Osteocyte (in vitro differentiated cells): ENCODE data around the gene RBM4. TPM values are rescaled to one million over a fixed set of nuclear protein-coding genes. Genes with fewer than 3 reads are reported as not detected.

ENCODE experiments used
- DNase-seq: peaks from one replicate; pipeline ENCODE4 v3.0.0; 2021; ENCODE audit warnings: mixed read lengths; ENCODE audit not compliant: unreplicated experiment; ENCODE audit errors: extremely low spot score
- H3K27ac Mint-ChIP-seq: one replicate; pipeline ENCODE4 v1.8.0; 2021; ENCODE audit warnings: mild to moderate bottlenecking, mixed read lengths; ENCODE audit not compliant: unreplicated experiment
- H3K27me3 Mint-ChIP-seq: one replicate; pipeline ENCODE4 v1.8.0; 2021; ENCODE audit warnings: mixed read lengths; ENCODE audit not compliant: unreplicated experiment
- H3K36me3 Mint-ChIP-seq: one replicate; pipeline ENCODE4 v1.8.0; 2021; ENCODE audit warnings: mixed read lengths; ENCODE audit not compliant: unreplicated experiment
- H3K4me1 Mint-ChIP-seq: one replicate; pipeline ENCODE4 v1.8.0; 2021; ENCODE audit warnings: mixed read lengths; ENCODE audit not compliant: unreplicated experiment
- H3K4me3 Mint-ChIP-seq: one replicate; pipeline ENCODE4 v1.8.0; 2021; ENCODE audit warnings: mild to moderate bottlenecking, moderate library complexity, mixed read lengths; ENCODE audit not compliant: unreplicated experiment
- H3K9me3 Mint-ChIP-seq: one replicate; pipeline ENCODE4 v1.8.0; 2021; ENCODE audit warnings: mixed read lengths; ENCODE audit not compliant: unreplicated experiment
- total RNA-seq: library from RNA; stranded (reverse); gene quantifications from 2 replicates; pipeline ENCODE4 v1.2.1, GENCODE V29; 2021
- TF ChIP-seq, protein P1 (sequence below): fragments of 200-600 bp; sonication (generic); IDR thresholded peaks from 2 replicates; pipeline ENCODE4 v1.5.0; 2021; ENCODE audit warnings: antibody characterized with exemption, mild to moderate bottlenecking, moderate library complexity

Gene RBM4
- total RNA-seq, 1 donor from 2014 or later = 158 TPM

DNA sequence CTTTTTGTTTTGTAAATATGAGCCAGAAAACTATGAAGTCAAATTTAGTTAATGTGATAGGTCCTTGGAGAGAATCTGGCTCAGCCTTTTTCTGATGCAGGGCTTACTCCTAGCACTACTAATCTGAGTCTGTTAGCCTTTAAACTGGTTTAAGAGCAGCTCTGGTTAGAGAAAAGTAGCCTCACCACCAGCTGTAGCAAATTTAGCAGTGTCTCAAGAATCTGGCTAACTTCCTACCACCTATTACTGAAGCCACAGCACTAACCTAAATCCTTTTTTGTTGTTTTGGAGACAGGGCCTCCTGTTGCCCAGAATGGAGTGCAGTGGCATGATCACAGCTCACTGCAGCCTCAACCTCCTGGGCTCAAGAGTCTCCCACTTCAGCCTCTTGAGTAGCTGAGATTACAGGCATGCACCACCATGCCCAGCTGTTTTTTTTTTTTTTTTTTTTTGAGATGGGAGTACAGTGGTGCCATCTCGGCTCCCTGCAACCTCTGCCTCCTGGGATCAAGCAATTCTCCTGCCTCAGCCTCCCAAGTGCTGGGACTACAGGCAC is 25.3 kb downstream of the RBM4 start:
- TF ChIP-seq, protein P1, sequence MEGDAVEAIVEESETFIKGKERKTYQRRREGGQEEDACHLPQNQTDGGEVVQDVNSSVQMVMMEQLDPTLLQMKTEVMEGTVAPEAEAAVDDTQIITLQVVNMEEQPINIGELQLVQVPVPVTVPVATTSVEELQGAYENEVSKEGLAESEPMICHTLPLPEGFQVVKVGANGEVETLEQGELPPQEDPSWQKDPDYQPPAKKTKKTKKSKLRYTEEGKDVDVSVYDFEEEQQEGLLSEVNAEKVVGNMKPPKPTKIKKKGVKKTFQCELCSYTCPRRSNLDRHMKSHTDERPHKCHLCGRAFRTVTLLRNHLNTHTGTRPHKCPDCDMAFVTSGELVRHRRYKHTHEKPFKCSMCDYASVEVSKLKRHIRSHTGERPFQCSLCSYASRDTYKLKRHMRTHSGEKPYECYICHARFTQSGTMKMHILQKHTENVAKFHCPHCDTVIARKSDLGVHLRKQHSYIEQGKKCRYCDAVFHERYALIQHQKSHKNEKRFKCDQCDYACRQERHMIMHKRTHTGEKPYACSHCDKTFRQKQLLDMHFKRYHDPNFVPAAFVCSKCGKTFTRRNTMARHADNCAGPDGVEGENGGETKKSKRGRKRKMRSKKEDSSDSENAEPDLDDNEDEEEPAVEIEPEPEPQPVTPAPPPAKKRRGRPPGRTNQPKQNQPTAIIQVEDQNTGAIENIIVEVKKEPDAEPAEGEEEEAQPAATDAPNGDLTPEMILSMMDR = no peak
- peaks cover 38% of the 10 kb centered on the region for H3K36me3 Mint-ChIP-seq
- H3K9me3 Mint-ChIP-seq = no peaks in the 10 kb centered on the region
- no peaks in the 10 kb centered on the region for H3K27me3 Mint-ChIP-seq
- no peak for DNase-seq
- H3K27ac Mint-ChIP-seq = no peak overlapping the region
- H3K4me1 Mint-ChIP-seq = no peaks in the 10 kb centered on the region
- H3K4me3 Mint-ChIP-seq = no peak overlapping the region

DNA sequence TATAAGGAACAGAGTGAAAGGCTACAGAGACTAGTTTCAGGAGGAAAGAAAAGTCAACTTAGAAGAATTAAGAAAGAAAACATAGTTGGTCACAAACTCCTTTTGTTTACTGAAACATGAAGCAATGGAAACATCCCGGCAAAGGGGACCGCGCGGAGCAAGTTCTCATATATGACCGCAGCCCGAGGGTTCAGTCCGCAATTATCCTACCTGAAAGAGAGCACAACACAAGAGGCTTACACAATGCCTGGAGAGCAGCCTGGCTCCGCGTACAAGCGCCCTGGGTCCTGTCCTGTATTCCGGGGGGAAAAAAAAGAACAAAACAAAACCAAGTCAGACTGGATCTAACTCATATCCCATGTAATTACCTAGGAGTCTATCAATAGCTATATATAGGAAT is 26.9 kb downstream of the RBM4 start:
- no peaks in the 10 kb centered on the region for H3K4me1 Mint-ChIP-seq
- H3K4me3 Mint-ChIP-seq = no peak overlapping the region
- TF ChIP-seq, protein P1 = no peak
- H3K27ac Mint-ChIP-seq = peak overlapping the region; percentile 63
- peaks cover 32% of the 10 kb centered on the region for H3K36me3 Mint-ChIP-seq
- H3K9me3 Mint-ChIP-seq = no peaks in the 10 kb centered on the region
- no peaks in the 10 kb centered on the region for H3K27me3 Mint-ChIP-seq
- DNase-seq = no peak

DNA sequence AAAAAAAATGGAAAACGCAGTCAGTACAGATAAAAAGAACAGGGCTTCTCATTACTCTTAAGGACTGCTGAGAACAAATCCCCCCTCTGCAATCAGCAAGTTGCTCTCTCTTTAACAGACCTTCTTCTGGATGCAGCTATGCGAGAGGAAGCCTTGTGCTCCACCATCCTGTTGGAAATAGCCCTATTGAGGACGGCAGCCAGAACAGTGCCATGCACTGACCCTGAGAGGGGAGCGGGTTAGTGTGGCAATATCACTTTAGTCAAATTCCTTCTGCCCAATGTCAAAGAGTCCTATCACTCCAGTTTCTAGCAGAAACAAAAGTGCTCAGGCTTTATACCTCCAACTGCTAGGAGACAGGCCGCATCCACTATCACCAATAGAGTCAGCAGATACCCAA is 32.3 kb downstream of the RBM4 start:
- Mint-ChIP-seq H3K4me1 (peaks cover 11% of the 10 kb centered on the region), H3K27ac (no peak overlapping the region), H3K4me3 (no peak overlapping the region), H3K27me3 (no peaks in the 10 kb centered on the region), H3K36me3 (peaks cover 16% of the 10 kb centered on the region), H3K9me3 (no peaks in the 10 kb centered on the region)
- TF ChIP-seq, protein P1 = no peak
- DNase-seq = no peak

DNA sequence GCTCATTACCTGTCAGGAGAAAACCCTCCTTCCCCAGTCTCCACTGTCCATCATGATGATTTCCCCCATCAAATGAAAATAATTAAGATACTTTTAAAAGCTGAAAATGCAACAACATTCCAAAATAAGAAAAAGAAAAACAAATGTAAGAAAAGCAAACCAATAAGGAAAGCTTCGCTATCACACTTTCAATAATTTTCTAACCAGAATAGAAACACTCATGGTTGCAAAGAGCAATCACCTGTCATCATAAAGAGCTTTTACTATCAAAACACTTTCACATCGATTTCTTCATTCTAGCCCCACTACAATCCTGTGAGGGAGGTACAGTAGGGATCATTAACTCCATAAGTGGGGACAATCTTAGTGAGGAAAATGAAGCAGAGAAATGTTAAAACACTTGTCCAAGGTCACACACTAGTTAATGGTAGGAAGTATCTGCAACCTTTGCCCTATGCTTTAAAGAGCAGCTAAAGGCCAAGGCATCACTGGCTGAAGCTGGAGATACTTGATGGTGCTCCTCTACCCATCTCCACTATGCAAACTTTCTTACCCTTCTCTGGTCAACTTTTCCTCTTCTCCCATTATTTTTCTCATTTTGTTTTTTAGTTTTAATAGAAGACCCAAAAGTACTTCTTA is 36.6 kb downstream of the RBM4 start:
- TF ChIP-seq, protein P1 = no peak
- Mint-ChIP-seq H3K27ac (no peak overlapping the region), H3K4me1 (peaks cover 30% of the 10 kb centered on the region), H3K9me3 (no peaks in the 10 kb centered on the region), H3K27me3 (no peaks in the 10 kb centered on the region), H3K36me3 (peaks cover 5% of the 10 kb centered on the region), H3K4me3 (no peak overlapping the region)
- DNase-seq = no peak

DNA sequence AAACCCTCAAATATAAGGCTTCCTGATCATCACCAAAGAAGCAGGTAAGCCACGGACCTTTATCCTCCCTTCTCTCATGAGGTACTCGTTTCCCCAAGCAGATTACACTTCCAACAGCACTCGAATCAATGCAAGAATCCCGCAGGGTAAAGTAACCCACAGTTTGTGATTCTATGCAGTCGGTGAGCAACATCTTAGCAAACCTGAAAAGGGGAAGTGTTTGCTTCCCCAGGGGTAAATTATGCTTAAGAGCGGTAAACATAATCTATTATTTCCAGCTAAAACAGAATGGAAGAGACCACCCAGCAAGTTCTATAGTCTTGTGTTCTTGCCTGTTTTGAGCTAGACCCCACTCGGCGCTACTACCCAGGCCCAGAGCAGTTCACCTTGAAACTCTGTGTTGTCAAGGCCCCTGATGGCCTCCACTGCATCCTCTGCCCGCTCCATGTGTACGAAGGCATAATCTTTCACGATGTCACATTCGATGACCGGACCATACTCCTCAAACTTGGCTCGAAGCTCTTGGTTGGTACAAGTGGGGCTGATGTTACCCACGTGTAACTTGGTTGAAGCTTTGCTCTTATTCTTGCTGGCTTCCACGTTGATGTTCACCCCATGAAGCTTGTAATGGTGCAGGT is 37.9 kb downstream of the RBM4 start:
- TF ChIP-seq, protein P1 = no peak
- Mint-ChIP-seq H3K4me1 (peaks cover 30% of the 10 kb centered on the region), H3K36me3 (peaks cover 5% of the 10 kb centered on the region), H3K27me3 (no peaks in the 10 kb centered on the region), H3K27ac (peak overlapping the region; percentile 99), H3K4me3 (peak overlapping the region; percentile 97), H3K9me3 (no peaks in the 10 kb centered on the region)
- no peak for DNase-seq
